Body of pancreas (tissue), 4 donors: Measurements from ENCODE around the gene POLR2J2. TPM values are rescaled to one million over a fixed set of nuclear protein-coding genes. Genes with fewer than 3 reads are reported as not detected.
"Not testable (repeated sequence)": the region's sequence is repeated elsewhere in the genome, so short reads cannot be mapped to it uniquely, and the experiment has no call there.

Experiments used
- ATAC-seq: fragments of 150-250 bp; one replicate; pipeline ENCODE4 v1.9.1; 2016
- DNase-seq, 4 donors: peaks; one replicate each; pipeline ENCODE4 v3.0.0-alpha.2; 2019
- H3K27ac ChIP-seq, 4 donors: fragments of 200-600 bp; sonication (generic); 1 replicate in 3 of 4; 2 replicates in 1 of 4; pipeline versions ENCODE4 v1.5.1 to v1.6.1; 2016 to 2019; ENCODE audit warnings: mild to moderate bottlenecking in 1 of 4, mixed read lengths in 1 of 4, moderate library complexity in 1 of 4
- H3K27me3 ChIP-seq, 2 donors: fragments of 200-600 bp; sonication (generic); one replicate each; pipeline ENCODE4 v1.6.0; 2016; ENCODE audit warnings: mild to moderate bottlenecking in 1 of 2
- H3K36me3 ChIP-seq, 2 donors: fragments of 200-600 bp; sonication (generic); replicated peaks in 1 of 2; 2 replicates each; pipeline ENCODE4 v1.5.1; 2016; ENCODE audit warnings: low read depth in 2 of 2; ENCODE audit not compliant: insufficient read depth in 1 of 2
- H3K4me1 ChIP-seq: fragments of 200-600 bp; sonication (generic); one replicate; pipeline ENCODE4 v1.6.0; 2016
- H3K4me3 ChIP-seq, 2 donors: fragments of 200-600 bp; sonication (generic); 1 replicate in 1 of 2; 2 replicates in 1 of 2; pipeline ENCODE4 v1.5.1; 2016 to 2019
- H3K9me3 ChIP-seq, 3 donors: fragments of 200-600 bp; sonication (generic); 1 replicate in 2 of 3; 2 replicates in 1 of 3; pipeline ENCODE4 v1.5.1; 2016
- POLR2A ChIP-seq, 3 donors: fragments of 450-650 bp; IDR thresholded peaks; one replicate each; pipeline ENCODE4 v1.6.1; 2016; ENCODE audit warnings: antibody characterized with exemption in 3 of 3, mild to moderate bottlenecking in 2 of 3
- WGBS, 2 donors: methylation state at CpG; one replicate each; pipeline ENCODE4 v1.1.5; 2017; 5-methylcytosine and 5-hydroxymethylcytosine counted together
- intact Hi-C: fragments of 100-400 bp; cut with DNase I; formaldehyde crosslinking; loops from one replicate; pipeline ENCODE4 v1.15.1; 2023
- total RNA-seq, 2 donors: library from RNA; depleted of rRNA; stranded (reverse); fragments of >200 nt; gene quantifications; one replicate each; pipeline ENCODE4 v1.1.0, GENCODE V29; 2016

POLR2J2 gene
- total RNA-seq = 10 to 100 TPM in 1 of 2 donors, 1 to 10 TPM in 1; 4.2 to 12.5 TPM

- ATAC-seq (peak; percentile 74), DNase-seq (peak in 3 of 4 donors; percentile 84 to 86 (median 85))
- H3K27me3 ChIP-seq, H3K4me3 ChIP-seq, H3K9me3 ChIP-seq, H3K36me3 ChIP-seq, H3K4me1 ChIP-seq, intact Hi-C loops: not testable (repeated sequence)
- WGBS, 2 donors = no CpG with 5 or more reads among the region's 63 CpGs
- TF ChIP-seq POLR2A (IDR thresholded peaks at IDR 0.05) = peak in 2 of 3 donors; percentile 15 to 47
- peak within 1 kb of the TSS in 2 of 4 donors; percentile 26 to 47 for H3K27ac ChIP-seq
These were observed at the start of gene POLR2J2 for GRCh38 chr7:102671166-102671955. Gene POLR2J2 (minus strand): TSS chr7:102671663. CDS start chr7:102671601, 62 bp downstream.

GRCh38 chr7:102718491-102718890 lies 47.0 kb upstream of the POLR2J2 start:
- ATAC-seq, intact Hi-C loops, H3K4me3 ChIP-seq, DNase-seq, H3K27ac ChIP-seq, H3K27me3 ChIP-seq, H3K9me3 ChIP-seq, H3K36me3 ChIP-seq, H3K4me1 ChIP-seq: not testable (repeated sequence)

GRCh38 chr7:102715718-102716117 lies 44.3 kb upstream of the POLR2J2 start:
- H3K4me3 ChIP-seq, DNase-seq, H3K27ac ChIP-seq, intact Hi-C loops, H3K36me3 ChIP-seq, H3K27me3 ChIP-seq, ATAC-seq, H3K4me1 ChIP-seq, H3K9me3 ChIP-seq: not testable (repeated sequence)
- 69 to 83% methylated on average over 1 to 3 of the region's 3 CpGs for WGBS, 2 donors

GRCh38 chr7:102714774-102715522 lies 43.5 kb upstream of the POLR2J2 start:
- ATAC-seq, H3K36me3 ChIP-seq, H3K27me3 ChIP-seq, H3K4me3 ChIP-seq, intact Hi-C loops, H3K9me3 ChIP-seq, DNase-seq, H3K4me1 ChIP-seq, H3K27ac ChIP-seq: not testable (repeated sequence)
- 55 to 64% methylated on average over 6 of the region's 6 CpGs for WGBS, 2 donors

GRCh38 chr7:102713691-102714080 lies 42.2 kb upstream of the POLR2J2 start:
- intact Hi-C loops, H3K4me3 ChIP-seq: not testable (repeated sequence)
- no CpG with 5 or more reads among the region's 1 CpG for WGBS, 2 donors

GRCh38 chr7:102713011-102713690 lies 41.7 kb upstream of the POLR2J2 start:
- 43 to 44% methylated on average over 5 of the region's 5 CpGs for WGBS, 2 donors
- H3K27ac ChIP-seq, H3K36me3 ChIP-seq, H3K27me3 ChIP-seq, H3K9me3 ChIP-seq, ATAC-seq, intact Hi-C loops, H3K4me3 ChIP-seq, DNase-seq, H3K4me1 ChIP-seq: not testable (repeated sequence)

More at GRCh38 chr7:102713691-102714080, 42.2 kb upstream of the POLR2J2 start:
- not testable (repeated sequence) for ATAC-seq, H3K36me3 ChIP-seq, H3K4me1 ChIP-seq, DNase-seq, H3K9me3 ChIP-seq, H3K27me3 ChIP-seq, H3K27ac ChIP-seq

- H3K27ac ChIP-seq, DNase-seq, H3K36me3 ChIP-seq, H3K4me1 ChIP-seq, intact Hi-C loops, H3K9me3 ChIP-seq, H3K27me3 ChIP-seq, ATAC-seq, H3K4me3 ChIP-seq: not testable (repeated sequence)
- WGBS, 2 donors = 55 to 58% methylated on average over 9 of the region's 9 CpGs
These were observed 27.7 kb upstream of the POLR2J2 start for GRCh38 chr7:102698962-102699750.

- H3K36me3 ChIP-seq, ATAC-seq, H3K27ac ChIP-seq, H3K9me3 ChIP-seq, H3K4me3 ChIP-seq, H3K27me3 ChIP-seq, intact Hi-C loops, DNase-seq, H3K4me1 ChIP-seq: not testable (repeated sequence)
- WGBS, 2 donors = 66 to 82% methylated on average over 5 of the region's 5 CpGs
These were observed 26.4 kb upstream of the POLR2J2 start for GRCh38 chr7:102697642-102698512.

GRCh38 chr7:102696009-102696408 lies 24.5 kb upstream of the POLR2J2 start:
- intact Hi-C loops, H3K4me1 ChIP-seq, H3K9me3 ChIP-seq, H3K27ac ChIP-seq, H3K27me3 ChIP-seq, H3K4me3 ChIP-seq, ATAC-seq, DNase-seq, H3K36me3 ChIP-seq: not testable (repeated sequence)
- 14 to 31% methylated on average over 1 of the region's 2 CpGs for WGBS, 2 donors

- H3K4me1 ChIP-seq, H3K27ac ChIP-seq, H3K27me3 ChIP-seq, DNase-seq, H3K4me3 ChIP-seq, ATAC-seq, intact Hi-C loops, H3K36me3 ChIP-seq, H3K9me3 ChIP-seq: not testable (repeated sequence)
- 32 to 64% methylated on average over 1 to 2 of the region's 3 CpGs for WGBS, 2 donors
These were observed 23.6 kb upstream of the POLR2J2 start for GRCh38 chr7:102695033-102695552.
